HG03558 (cell line): ENCODE results near the gene SHH.

Experiments
- ATAC-seq: cut with Tn5 transposase; IDR thresholded peaks from one replicate; pipeline ENCODE4 v1.9.1; 2021; ENCODE audit warnings: moderate number of reproducible peaks; ENCODE audit not compliant: unreplicated experiment; ENCODE audit errors: extremely low read depth

SHH gene

DNA sequence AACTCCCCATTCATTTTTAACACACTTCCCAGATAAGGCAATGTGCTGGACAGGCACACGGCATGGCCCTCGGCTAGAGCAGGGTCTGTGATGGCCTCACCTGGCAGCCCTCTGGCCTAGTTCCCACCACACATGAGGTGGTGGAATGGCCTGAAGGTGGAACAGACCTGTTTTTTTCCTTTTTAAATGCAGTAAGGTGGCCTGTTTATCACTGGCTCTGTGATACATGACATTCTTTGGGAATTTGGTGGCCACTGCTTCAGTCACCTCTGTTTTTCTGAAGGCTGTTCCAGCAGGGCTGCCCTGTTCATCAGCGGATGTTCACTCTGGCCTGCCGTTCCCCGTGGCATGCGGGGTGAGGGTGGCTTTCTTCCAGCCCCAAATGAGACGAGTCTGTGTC, 36.6 kb downstream of the SHH start:
- ATAC-seq = no peak

DNA sequence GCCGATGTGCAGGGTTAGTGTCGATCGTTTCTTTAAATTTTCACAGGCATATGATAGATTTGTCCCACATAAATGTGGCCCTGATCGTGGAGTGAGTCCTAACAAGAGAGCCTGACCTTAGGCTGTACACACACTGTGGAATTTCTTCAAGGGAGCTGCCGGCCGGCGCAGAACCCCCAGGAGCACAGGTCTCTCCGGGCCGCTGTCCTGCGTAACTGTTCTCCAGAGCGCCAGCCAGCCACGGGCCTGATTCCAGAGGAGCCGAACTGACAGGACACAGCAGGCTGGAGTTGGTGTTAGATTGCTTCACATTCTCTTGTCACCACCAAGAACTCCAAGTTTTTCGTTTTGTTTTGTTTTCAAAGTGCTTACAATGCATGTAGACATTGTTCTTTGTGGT, 37.3 kb downstream of the SHH start:
- no peak for ATAC-seq

DNA sequence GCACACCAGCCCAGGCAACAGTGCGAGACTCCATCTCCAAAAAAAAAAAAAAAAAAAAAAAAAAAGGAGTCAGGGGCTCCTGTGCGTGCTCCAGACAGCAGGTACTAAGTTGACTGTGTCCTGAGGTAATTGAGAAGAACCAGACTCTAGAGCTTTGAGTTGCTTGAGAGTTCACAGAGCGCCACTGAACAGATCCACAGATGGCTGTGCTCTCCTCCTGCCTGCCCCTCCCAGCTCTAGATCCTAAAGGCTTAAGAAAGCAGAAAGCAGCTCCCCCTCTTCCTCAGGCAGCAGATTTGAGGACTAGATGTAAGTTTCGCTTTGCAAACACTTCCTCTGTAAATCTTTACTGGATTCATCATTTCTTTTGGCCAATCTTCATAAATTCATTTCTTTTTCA, 38.7 kb downstream of the SHH start:
- ATAC-seq = no peak

DNA sequence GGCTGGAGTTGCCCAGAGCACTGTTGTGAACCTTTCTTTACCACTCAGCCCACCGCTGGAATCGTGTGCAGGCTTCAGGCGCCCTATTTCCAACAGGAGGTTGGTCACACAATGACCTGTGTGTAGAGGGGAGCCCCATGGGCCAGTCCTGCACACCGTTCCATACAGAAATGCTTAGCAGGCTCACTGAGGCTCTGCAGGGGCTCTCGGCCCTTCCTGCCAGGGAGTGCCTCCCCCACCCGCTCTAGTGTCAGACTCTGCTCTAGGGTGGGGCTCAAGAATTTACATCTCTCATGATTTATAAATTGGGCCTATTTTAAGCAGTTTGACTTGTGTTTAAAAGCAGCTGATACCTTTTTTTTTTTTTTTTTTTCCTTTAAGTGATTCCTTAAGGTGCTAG, 42.0 kb downstream of the SHH start:
- ATAC-seq = no peak

DNA sequence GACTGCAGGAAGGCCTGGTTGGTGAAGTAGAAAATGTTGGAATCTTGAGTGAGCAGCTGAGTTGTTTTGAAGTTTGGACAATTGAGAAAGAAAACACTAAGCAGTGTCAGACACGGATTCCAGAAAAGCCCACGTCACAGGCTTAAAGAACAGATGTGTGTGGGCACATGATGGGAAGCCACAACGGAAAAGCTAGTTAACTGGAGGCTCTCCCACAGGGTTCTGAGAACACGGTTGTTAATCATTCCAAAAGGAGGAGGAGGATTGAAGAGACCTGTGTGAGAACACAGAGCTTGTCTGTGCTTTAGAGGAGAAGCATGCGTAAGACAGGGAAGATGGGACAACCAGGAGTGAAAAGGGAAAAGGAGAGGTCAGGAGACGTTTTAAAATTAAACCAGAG, 42.6 kb downstream of the SHH start:
- ATAC-seq = no peak

DNA sequence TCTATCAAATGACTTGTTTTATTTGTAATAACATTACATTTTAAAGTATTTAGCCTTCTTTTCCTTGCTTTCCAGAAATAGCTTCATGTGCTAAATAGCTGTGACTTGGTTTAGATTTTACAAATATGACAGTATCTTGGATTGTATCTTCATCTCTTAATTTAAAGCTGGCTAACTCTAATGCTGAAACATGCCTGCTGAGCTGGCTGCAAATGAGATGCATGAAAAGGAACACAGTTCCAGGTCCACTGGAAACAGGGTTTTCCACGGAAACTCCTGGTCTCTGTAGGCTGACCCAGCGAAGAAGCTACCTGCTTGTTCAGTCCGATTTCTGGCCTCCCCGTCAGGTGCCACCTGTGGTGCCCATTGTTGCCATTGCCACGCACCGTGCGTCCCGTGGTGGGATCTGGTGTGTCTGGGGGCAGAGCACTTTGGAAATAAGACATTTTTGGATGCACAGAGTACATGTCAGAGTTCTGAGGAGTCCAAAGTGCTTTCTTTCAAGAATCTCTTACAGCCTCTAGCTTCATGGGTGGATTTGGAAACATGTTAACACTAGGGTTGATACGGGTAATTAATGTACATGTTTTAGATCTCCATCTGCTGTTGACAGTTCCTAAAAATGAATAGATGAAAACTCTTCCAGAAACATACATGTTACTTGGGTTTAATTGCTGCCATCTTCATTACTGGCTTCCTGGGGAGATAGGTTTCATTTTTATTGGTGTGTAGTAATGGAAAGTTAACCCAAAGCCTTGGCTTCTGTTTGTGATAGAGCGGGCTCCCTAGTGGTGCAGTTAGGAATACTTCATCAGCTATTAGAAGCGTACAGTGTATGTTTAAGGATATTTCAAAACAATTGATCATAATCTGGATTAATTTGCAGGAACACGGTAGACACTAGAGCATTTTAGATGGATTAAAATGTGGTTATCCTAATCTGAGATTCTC, 45.0 kb downstream of the SHH start:
- no peak for ATAC-seq

DNA sequence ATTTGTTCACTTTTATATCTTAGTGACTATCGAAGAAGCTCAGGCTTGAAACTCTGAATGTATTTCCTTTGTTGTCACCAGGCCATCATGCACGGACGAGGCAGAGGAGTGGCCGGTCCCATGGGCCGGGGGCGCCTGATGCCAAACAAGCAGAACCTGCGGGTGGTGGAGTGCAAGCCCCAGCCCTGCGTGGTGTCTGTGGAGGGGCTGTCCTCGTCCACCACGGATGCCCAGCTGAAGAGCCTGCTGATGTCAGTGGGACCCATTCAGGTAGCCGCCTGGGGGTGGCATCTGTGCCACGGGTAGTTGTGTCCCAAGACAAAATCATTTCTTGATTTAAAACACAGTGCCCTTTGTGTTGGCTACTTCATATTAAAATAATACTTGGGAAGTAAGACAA, 45.9 kb downstream of the SHH start:
- no peak for ATAC-seq

DNA sequence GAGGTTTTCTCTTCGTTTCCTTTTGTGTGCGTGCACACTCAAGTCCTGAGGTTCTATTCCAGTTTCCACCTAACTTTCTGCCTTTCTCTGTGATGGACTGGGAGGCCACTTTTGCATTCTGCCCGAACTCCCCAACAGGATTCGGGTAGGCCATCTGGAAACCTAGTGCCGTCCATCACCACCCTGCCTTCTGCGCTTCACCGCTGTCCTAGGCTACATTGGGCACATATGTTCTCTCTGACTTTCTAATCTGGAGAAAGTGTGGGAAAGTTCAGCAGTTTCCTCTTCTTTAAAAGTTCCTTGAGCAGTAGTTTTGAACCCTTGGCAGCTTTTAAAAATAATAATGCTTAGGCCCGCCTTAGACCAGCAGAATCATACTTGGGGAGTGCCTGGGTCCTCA, 46.8 kb downstream of the SHH start:
- ATAC-seq = no peak

DNA sequence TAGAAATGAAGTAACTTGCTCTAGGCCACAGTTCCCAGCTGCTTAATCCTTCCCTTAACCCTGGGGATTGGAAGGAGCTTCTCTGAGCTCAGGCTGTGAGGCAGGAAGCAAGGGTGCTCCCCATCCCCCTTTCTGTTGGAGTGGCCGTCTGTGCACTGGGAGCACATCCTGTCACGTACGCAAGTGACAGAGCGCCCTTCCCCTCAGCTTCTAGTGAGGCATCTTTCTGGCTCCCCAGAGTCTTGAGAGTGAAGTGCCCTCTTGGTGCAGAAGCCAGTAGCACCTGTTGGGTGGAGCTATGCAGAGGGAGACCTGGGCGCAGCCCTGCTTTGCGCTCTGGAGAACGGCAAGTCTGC, 47.8 kb downstream of the SHH start:
- peak; percentile 33 for ATAC-seq

DNA sequence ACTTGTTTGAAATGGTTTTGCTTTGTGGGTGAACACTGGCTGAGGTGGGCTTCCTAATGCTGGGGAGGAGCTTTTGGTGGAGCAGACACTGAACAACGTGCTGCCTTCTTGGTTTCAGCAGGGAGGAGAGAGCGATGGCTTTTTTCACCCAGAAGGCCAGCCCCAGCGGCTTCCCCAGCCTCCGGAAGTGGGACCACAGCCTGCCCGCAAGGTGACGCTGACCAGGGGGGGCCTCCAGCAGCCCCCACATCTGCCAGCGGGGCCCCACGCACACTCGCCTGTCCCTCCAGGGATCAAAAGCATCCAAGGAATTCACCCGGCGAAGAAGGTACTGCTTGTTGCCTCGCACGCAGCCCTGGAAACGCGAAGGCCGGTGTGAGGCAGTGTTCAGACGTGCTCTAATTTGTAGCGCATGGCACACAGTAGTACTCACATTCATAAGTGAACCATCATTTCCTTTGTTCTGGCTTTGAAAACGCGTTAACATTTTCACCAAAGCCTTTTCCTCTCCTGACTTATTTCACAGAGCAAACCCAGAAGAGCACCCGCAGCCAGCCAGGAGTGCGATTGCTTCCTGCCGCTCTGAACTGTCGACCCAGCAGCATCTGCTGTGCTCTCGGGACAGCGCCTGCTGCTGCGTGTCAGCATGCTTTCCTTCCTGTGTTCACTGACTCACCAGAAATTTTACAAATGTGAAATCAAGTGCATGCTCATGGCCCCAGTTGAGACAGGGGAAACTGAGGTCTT, 48.4 kb downstream of the SHH start:
- ATAC-seq = peak; percentile 40

DNA sequence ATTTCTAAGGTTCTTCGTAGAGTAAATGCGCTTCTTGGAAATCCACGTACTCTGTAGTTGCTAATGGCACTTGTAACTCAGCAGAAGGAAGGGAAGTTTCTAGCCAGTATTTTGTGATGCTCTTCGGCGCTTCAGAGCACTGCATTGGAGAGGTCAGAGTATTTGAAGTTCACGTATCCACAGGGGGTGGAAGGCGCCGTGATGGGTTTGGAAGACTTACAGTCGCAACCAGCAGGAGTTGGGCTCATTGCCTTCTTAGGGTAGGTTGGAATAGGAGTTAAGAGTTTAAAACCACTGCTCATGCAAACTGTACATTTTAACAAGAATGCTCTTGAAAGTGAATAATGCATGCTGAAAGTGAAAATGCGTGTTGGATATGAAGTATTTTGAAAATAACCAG, 49.1 kb downstream of the SHH start:
- ATAC-seq = no peak

DNA sequence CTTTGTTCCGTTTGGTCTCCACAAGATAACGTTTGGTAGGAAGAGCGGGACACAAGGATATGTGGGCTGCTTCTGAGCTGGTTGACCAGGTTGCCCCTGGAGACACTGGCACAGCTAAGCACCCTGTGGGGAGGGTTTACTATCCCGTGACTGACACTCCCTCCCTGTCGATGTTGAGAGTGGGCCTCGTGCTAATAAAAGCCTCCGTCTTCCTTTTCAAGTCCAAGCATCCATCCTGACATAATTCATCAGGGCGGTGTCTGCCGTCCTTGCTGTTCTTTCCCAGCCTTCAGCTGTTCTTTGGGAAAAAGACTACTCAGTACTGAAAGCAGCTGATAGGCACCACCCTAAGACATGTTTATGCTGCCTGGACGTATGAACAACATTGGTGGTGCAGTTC, 49.6 kb downstream of the SHH start:
- ATAC-seq = no peak

DNA sequence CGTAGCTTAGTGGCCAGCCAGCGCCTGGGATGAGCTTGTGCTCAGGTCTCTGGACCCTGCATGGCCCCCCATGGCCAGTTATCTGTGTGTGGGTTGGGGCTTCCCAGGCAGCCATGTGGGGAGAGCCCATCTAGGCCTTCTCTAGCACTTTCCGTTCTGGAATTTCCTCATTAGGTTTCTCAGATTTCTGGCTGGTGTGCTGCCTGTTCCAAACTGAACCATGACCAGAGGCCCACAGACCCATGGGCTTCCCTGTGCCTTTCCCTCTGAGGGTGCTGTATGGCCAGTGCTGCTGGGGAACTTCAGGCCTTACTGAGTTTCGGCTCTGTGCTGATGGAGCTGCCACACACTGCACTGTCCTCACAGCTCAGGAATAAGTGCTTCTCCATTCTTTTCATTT, 50.2 kb downstream of the SHH start:
- no peak for ATAC-seq

DNA sequence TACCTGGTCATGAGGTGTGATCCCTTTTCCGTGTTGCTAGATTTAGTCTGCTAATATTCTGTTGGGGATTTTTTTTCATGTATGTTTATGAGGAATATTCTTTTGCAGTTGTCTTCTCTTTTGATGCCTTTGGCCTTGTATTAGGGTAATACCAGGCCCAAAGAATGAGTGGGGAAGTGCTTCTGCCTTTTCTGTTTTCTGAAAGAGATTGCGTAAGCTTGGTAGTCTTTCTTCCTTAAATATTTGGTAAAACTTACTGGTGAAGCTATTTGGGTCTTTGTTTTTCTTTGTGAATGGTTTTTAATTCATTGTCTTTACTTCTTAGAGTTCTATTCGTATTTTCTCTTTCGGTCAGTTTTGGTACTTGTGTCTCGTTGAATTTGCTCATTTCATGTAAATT, 51.1 kb downstream of the SHH start:
- no peak for ATAC-seq

DNA sequence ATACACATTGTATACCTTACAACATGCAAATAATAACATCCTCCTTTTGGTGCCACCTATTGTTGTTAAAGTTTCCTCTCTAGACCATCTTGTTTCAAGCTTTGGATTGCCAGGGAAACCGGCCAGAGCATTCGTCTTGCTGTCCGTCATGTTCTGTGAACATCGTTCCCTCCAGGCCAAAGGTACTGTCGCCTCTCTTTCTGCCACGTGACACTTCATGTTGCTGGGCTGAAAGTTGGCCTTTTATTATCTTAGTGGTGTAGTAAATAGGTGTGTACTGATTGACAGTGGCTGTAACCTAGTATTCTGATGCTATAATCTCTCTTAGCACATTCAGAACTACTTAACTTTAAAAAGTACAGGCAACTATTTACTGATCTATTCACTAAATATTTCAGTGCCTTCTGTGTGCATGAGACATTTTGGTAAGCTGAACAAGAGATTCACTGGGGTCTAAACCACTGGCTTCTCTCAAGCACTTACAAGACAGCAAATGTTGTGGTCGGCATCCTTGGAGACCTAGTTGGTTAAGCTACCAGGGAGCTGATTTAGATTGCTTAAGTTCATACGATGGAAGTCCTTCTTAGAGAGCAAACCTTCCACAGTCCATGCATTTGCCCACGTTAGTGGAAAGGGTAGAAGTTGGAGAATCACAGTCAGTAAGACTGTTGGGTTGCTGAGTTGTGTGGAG, 52.4 kb downstream of the SHH start:
- no peak for ATAC-seq

DNA sequence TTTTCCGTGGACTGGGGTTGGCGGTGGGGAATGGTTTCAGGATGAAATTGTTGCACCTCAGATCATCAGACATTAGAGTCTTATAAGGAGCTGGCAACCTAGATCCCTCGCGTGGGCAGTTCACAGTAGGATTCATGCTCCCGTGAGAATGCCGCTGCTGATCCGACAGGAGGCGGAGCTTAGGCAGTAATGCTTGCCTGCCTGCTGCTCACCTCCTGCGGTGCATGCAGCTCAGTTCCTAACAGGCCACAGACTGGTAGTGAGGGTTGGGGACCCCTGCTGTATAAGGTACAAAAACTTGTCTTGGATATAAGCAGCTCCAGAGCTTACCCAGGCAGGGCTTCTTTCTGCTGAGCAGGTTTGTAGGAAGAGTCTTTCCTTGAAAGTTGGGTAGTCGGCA, 53.9 kb downstream of the SHH start:
- no peak for ATAC-seq

DNA sequence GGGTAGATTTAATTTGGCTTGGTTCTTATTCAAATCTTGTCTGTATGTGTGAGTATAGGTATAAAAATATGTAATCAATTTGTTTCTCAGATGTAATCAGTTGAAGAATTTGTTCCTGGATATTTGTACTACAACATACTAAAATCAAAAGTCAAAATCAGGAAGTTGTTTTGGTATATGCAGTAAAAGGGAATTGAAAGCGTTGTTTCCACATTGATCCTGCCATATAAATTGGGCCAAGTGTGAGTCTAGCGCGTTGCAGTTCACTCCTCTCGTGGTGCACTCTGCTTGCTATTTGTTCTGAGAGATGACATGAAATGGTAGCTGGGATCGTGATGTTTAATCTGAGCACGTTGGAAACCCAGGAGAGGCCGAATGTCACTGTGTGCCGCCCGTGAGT, 55.9 kb downstream of the SHH start:
- no peak for ATAC-seq

DNA sequence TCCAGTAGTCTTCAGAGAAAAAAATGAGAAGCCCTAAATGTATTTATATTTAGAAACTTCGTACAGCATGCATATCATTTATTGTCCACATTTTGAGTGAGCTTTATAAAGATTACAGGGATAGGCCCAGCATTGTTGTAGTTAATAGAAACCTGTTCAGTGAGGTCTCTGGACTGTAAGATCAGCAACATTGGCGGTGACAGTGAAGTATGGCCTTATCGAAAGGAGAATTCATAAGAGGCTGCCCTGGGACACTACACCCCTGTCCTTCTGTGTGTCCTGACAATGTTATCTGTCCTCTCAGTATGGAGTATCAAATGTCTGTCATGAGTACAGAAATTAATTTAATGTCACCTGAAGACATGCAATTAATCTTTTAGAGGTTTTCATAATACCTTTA, 57.2 kb downstream of the SHH start:
- ATAC-seq = no peak

DNA sequence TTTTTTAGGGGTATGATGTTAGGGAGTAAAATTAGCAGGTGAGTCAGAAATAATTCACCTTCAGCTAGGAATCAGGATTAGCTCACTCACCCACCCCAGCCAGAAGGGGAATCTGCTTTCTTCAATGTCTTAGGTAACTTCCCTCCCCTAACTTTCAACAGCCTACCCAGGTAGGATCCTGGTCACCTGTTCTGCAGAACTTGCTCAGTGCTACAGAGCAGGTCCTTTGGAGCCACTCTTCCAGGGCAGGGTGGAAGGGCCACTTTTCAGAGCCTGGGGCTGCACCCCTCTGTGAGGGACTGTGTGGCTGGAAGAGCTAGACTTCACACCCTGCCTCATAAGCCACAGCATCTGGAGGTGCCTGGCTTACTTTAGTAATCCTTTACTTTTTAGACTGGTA, 58.1 kb downstream of the SHH start:
- ATAC-seq = no peak

DNA sequence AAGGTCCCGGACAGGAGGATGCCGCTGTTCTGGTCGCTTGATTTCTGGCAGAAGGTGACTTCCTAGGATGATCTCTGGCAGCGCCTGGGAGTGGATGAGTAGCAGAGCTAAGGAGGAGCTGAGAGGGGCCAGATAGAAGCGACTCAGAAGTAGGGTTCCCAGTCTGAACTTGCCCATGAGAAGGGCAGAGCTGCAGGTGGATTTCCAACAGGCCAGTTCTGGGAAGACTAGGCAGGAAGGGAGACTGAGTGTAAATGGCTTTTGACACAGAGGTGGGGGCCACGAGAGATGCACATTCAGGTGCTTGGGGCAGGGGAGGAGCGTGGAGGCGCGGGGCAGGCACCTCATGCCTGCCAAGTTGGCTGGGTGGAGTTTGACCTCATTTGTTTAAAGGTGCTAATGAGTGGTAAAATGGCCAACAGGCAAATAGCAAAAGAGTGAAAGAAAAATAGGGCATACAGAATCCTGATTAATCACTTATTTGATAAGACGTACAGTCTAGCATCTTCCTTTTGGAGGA, 58.8 kb downstream of the SHH start:
- ATAC-seq = no peak
